Brain microvascular endothelial cell (primary cell): Measurements from ENCODE around the gene MTG1.

Source experiments
- DNase-seq: peaks from one replicate; pipeline ENCODE4 v3.0.0-alpha.2; 2020
- H3K27ac ChIP-seq: fragments of 250-450 bp; sonication (Bioruptor Pico); 2 replicates; pipeline ENCODE4 v1.5.1; 2020; ENCODE audit warnings: mild to moderate bottlenecking, moderate library complexity
- H3K27me3 ChIP-seq: fragments of 250-450 bp; sonication (Bioruptor Pico); replicated peaks from 2 replicates; pipeline ENCODE4 v1.5.1; 2020; ENCODE audit warnings: mild to moderate bottlenecking
- H3K36me3 ChIP-seq: fragments of 250-450 bp; sonication (Bioruptor Pico); replicated peaks from 2 replicates; pipeline ENCODE4 v1.5.1; 2020; ENCODE audit warnings: mild to moderate bottlenecking
- H3K4me3 ChIP-seq: 2 replicates; pipeline ENCODE4 v1.5.1; 2011; ENCODE audit warnings: low read depth, mild to moderate bottlenecking, control low read depth, low read length, moderate library complexity
- CTCF ChIP-seq: IDR thresholded peaks from 2 replicates; pipeline ENCODE4 v1.5.1; 2011; ENCODE audit warnings: low read depth, mild to moderate bottlenecking, moderate library complexity, low read length, control low read depth, inconsistent platforms; ENCODE audit errors: missing control alignments
- in situ Hi-C: cut with HindIII; loops from 2 replicates; pipeline ENCODE4 v1.10.0; 2017; ENCODE audit warnings: low sequenced_read_pairs, low pct_ligation_motif_present

Gene MTG1

GRCh38 chr10:133461027-133461426 lies 67.1 kb downstream of the MTG1 start:
- H3K36me3 ChIP-seq: no peaks in the 10 kb centered on the region
- no peak overlapping the region for H3K4me3 ChIP-seq
- DNase-seq: no peak
- in situ Hi-C loops: no loop called here
- H3K27ac ChIP-seq: no peak overlapping the region
- TF ChIP-seq CTCF: no peak
- no peaks in the 10 kb centered on the region for H3K27me3 ChIP-seq

GRCh38 chr10:133461841-133462240 lies 67.9 kb downstream of the MTG1 start:
- H3K36me3 ChIP-seq: no peaks in the 10 kb centered on the region
- no peak overlapping the region for H3K4me3 ChIP-seq
- TF ChIP-seq CTCF: no peak
- in situ Hi-C loops: no loop called here
- no peak for DNase-seq
- no peak overlapping the region for H3K27ac ChIP-seq
- H3K27me3 ChIP-seq: no peaks in the 10 kb centered on the region

- H3K36me3 ChIP-seq: no peaks in the 10 kb centered on the region
- TF ChIP-seq CTCF: no peak
- H3K27me3 ChIP-seq: no peaks in the 10 kb centered on the region
- DNase-seq: no peak
- H3K4me3 ChIP-seq: no peak overlapping the region
- in situ Hi-C loops: no loop called here
- no peak overlapping the region for H3K27ac ChIP-seq
Measured at GRCh38 chr10:133462512-133463305, 68.8 kb downstream of the MTG1 start.

- DNase-seq: no peak
- H3K36me3 ChIP-seq: no peaks in the 10 kb centered on the region
- in situ Hi-C loops: no loop called here
- no peaks in the 10 kb centered on the region for H3K27me3 ChIP-seq
- no peak overlapping the region for H3K4me3 ChIP-seq
- H3K27ac ChIP-seq: no peak overlapping the region
- TF ChIP-seq CTCF: no peak
Measured at GRCh38 chr10:133464582-133465031, 70.7 kb downstream of the MTG1 start.

GRCh38 chr10:133465191-133465949 lies 71.4 kb downstream of the MTG1 start:
- H3K27ac ChIP-seq: no peak overlapping the region
- no peak overlapping the region for H3K4me3 ChIP-seq
- in situ Hi-C loops: no loop called here
- no peaks in the 10 kb centered on the region for H3K27me3 ChIP-seq
- DNase-seq: no peak
- no peak for TF ChIP-seq CTCF
- H3K36me3 ChIP-seq: no peaks in the 10 kb centered on the region
